Effector memory CD4-positive, alpha-beta T cell (primary cell): Measurements from ENCODE around the gene CCDC106.

ENCODE experiments used
- DNase-seq, 3 donors: peaks; one replicate each; pipeline ENCODE4 v3.0.0-alpha.2; 2020
- H3K27ac ChIP-seq: 2 replicates; pipeline ENCODE4 v1.7.0; 2013; ENCODE audit warnings: mild to moderate bottlenecking, low read length, moderate library complexity; ENCODE audit not compliant: insufficient read depth, poor library complexity, severe bottlenecking
- H3K27me3 ChIP-seq: replicated peaks from 2 replicates; pipeline ENCODE4 v1.7.0; 2013; ENCODE audit warnings: mild to moderate bottlenecking, low read length; ENCODE audit not compliant: insufficient read depth, control insufficient read depth, poor library complexity, severe bottlenecking
- H3K36me3 ChIP-seq: 2 replicates; pipeline ENCODE4 v1.7.0; 2013; ENCODE audit warnings: mild to moderate bottlenecking, low read length, moderate library complexity; ENCODE audit not compliant: control insufficient read depth, insufficient read depth
- H3K4me1 ChIP-seq: 2 replicates; pipeline ENCODE4 v1.7.0; 2013; ENCODE audit warnings: low read length, mild to moderate bottlenecking; ENCODE audit not compliant: control insufficient read depth, insufficient read depth, poor library complexity, severe bottlenecking
- H3K4me3 ChIP-seq: 2 replicates; pipeline ENCODE4 v1.7.0; 2013; ENCODE audit warnings: low read length, low read depth, mild to moderate bottlenecking; ENCODE audit not compliant: insufficient read depth, poor library complexity, severe bottlenecking
- H3K9me3 ChIP-seq: 2 replicates; pipeline ENCODE4 v1.7.0; 2013; ENCODE audit warnings: mild to moderate bottlenecking, low read length, moderate library complexity; ENCODE audit not compliant: control insufficient read depth

The CCDC106 gene

DNA sequence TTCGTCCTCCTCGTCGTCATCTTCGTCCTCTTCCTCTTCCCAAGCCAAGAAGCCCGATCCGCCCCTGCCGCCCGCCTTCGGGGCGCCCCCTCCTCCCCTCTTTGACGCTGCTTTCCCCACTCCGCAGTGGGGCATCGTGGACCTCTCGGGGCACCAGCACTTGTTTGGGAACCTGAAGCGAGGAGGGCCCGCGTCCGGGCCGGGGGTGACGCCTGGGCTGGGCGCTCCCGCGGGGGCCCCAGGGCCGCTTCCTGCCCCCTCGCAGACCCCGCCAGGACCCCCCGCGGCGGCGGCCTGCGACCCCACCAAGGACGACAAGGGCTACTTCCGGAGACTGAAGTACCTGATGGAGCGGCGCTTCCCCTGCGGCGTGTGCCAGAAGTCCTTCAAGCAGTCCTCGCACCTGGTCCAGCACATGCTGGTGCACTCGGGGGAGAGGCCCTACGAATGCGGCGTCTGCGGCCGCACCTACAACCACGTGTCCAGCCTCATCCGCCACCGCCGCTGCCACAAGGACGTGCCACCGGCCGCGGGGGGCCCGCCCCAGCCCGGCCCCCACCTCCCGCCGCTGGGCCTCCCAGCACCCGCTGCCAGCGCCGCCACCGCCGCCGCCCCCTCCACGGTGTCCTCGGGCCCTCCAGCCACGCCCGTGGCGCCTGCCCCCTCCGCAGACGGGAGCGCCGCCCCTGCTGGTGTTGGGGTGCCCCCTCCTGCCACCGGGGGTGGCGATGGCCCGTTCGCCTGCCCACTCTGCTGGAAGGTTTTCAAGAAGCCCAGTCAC lies 33.9 kb upstream of the CCDC106 start:
- H3K27me3 ChIP-seq = no peaks in the 10 kb centered on the region
- H3K4me3 ChIP-seq = no peak overlapping the region
- no peak overlapping the region for H3K27ac ChIP-seq
- H3K36me3 ChIP-seq = peaks cover 21% of the 10 kb centered on the region
- DNase-seq = no peak
- H3K9me3 ChIP-seq = no peaks in the 10 kb centered on the region
- H3K4me1 ChIP-seq = no peaks in the 10 kb centered on the region

DNA sequence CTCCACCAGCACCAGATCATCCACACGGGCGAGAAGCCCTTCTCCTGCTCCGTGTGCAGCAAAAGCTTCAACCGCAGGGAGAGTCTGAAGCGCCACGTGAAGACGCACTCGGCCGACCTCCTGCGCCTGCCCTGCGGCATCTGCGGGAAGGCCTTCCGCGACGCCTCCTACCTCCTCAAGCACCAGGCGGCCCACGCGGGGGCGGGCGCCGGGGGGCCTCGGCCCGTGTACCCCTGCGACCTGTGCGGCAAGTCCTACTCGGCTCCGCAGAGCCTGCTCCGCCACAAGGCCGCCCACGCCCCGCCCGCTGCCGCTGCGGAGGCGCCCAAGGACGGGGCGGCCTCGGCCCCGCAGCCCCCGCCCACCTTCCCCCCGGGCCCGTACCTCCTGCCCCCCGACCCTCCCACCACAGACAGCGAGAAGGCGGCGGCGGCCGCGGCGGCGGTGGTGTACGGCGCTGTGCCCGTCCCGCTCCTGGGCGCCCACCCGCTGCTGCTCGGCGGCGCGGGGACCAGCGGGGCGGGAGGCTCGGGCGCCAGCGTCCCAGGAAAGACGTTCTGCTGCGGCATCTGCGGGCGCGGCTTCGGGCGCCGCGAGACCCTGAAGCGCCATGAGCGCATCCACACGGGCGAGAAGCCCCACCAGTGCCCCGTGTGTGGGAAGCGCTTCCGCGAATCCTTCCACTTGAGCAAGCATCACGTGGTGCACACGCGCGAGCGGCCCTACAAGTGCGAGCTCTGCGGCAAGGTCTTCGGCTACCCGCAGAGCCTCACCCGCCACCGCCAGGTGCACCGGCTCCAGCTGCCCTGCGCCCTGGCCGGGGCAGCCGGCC lies 33.1 kb upstream of the CCDC106 start:
- H3K27ac ChIP-seq = no peak overlapping the region
- H3K4me1 ChIP-seq = no peaks in the 10 kb centered on the region
- H3K27me3 ChIP-seq = no peaks in the 10 kb centered on the region
- no peak overlapping the region for H3K4me3 ChIP-seq
- no peaks in the 10 kb centered on the region for H3K9me3 ChIP-seq
- peaks cover 17% of the 10 kb centered on the region for H3K36me3 ChIP-seq
- DNase-seq = no peak

DNA sequence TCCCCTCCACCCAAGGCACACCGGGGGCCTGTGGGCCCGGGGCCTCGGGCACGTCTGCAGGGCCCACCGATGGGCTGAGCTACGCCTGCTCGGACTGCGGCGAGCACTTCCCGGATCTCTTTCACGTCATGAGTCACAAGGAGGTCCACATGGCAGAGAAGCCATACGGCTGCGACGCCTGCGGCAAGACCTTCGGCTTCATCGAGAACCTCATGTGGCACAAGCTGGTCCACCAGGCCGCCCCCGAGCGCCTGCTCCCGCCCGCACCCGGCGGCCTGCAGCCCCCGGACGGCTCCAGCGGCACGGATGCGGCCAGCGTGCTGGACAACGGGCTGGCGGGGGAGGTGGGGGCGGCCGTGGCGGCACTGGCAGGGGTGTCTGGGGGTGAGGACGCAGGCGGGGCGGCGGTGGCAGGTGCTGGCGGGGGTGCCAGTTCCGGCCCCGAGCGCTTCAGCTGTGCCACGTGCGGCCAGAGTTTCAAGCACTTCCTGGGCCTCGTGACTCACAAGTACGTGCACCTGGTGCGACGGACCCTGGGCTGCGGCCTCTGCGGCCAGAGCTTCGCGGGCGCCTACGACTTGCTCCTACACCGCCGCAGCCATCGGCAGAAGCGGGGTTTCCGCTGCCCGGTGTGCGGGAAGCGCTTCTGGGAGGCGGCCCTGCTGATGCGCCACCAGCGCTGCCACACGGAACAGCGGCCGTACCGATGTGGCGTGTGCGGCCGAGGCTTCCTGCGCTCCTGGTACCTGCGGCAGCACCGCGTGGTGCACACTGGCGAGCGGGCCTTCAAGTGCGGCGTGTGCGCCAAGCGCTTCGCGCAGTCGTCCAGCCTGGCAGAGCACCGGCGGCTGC lies 32.2 kb upstream of the CCDC106 start:
- no peaks in the 10 kb centered on the region for H3K9me3 ChIP-seq
- H3K27ac ChIP-seq = no peak overlapping the region
- no peak overlapping the region for H3K4me3 ChIP-seq
- no peaks in the 10 kb centered on the region for H3K4me1 ChIP-seq
- no peak for DNase-seq
- peaks cover 11% of the 10 kb centered on the region for H3K36me3 ChIP-seq
- H3K27me3 ChIP-seq = no peaks in the 10 kb centered on the region

DNA sequence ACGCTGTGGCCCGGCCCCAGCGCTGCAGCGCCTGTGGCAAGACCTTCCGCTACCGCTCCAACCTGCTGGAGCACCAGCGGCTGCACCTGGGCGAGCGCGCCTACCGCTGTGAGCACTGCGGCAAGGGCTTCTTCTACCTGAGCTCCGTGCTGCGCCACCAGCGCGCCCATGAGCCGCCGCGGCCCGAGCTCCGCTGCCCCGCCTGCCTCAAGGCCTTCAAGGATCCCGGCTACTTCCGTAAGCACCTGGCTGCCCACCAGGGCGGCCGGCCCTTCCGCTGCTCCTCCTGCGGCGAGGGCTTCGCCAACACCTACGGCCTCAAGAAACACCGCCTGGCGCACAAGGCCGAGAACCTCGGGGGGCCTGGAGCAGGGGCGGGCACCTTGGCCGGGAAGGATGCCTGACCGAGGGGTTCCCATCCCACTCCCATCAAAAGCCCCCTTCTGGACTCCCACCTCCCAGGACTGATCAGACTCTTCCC lies 31.6 kb upstream of the CCDC106 start:
- Histone ChIP-seq H3K27me3 (no peaks in the 10 kb centered on the region), H3K36me3 (peaks cover 15% of the 10 kb centered on the region), H3K27ac (no peak overlapping the region), H3K9me3 (no peaks in the 10 kb centered on the region), H3K4me1 (no peaks in the 10 kb centered on the region), H3K4me3 (no peak overlapping the region)
- DNase-seq = no peak

DNA sequence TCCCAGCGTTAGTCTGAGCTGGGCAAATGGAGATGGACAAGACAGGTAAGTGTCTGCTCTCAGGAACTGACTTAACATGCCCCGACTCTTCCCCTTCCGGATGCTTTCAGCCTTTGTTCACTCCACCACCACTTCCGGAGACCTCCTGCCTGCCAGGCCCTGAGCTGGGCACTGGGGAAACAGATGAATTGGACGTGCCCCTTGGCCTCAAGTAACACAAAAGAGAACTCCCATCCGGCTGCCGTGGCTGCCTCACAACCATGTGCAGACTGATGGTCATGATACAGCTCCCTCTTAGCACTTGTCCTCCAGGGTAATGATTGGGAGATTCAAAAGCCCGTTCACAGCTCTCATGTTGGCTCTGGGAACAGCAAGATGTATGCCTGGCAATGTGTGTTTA lies 30.6 kb upstream of the CCDC106 start:
- no peak overlapping the region for H3K27ac ChIP-seq
- H3K27me3 ChIP-seq = no peaks in the 10 kb centered on the region
- no peak for DNase-seq
- H3K4me1 ChIP-seq = no peaks in the 10 kb centered on the region
- H3K36me3 ChIP-seq = peaks cover 15% of the 10 kb centered on the region
- no peaks in the 10 kb centered on the region for H3K9me3 ChIP-seq
- no peak overlapping the region for H3K4me3 ChIP-seq

DNA sequence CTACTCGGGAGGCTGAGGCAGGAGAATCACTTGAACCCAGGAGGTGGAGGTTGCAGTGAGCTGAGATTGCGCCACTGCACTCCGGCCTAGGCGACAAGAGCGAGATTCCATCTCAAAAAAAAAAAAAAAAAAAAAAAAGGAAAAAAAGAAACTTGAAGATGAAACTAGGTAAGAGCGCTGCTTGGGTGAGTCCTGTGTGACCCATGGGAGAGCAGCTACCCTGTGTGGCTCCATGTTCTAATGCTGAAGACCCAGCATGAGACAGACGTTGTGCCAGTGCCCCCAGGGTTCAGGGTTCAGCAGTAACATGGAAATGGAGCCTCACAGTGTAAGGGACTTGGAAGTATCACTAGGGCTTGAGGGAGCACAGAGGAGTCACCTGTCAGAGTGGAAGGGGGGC lies 29.6 kb upstream of the CCDC106 start:
- H3K9me3 ChIP-seq = no peaks in the 10 kb centered on the region
- H3K4me3 ChIP-seq = no peak overlapping the region
- peaks cover 15% of the 10 kb centered on the region for H3K36me3 ChIP-seq
- H3K27me3 ChIP-seq = no peaks in the 10 kb centered on the region
- DNase-seq = no peak
- no peaks in the 10 kb centered on the region for H3K4me1 ChIP-seq
- no peak overlapping the region for H3K27ac ChIP-seq

DNA sequence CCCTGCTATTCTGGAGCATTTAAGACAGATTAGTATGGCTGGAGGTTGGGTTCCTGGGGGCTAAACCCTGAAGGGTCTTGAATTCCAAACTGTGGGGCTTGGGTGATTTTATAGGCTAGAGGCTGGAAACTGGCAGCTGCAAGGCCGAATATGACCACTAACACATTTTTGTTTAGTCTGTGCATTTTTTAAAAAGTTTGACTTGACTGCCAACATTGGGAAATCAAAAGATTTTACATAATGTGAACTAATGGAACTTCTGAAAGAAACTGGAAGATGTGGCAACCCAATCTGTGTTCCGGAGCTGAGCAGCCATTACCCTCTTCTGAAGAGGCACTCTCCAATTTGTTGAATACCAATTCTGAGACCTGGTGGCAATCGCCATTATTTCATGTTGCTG lies 28.7 kb upstream of the CCDC106 start:
- DNase-seq = no peak
- Histone ChIP-seq H3K27me3 (no peaks in the 10 kb centered on the region), H3K36me3 (peaks cover 15% of the 10 kb centered on the region), H3K27ac (no peak overlapping the region), H3K9me3 (no peaks in the 10 kb centered on the region), H3K4me3 (no peak overlapping the region), H3K4me1 (no peaks in the 10 kb centered on the region)

DNA sequence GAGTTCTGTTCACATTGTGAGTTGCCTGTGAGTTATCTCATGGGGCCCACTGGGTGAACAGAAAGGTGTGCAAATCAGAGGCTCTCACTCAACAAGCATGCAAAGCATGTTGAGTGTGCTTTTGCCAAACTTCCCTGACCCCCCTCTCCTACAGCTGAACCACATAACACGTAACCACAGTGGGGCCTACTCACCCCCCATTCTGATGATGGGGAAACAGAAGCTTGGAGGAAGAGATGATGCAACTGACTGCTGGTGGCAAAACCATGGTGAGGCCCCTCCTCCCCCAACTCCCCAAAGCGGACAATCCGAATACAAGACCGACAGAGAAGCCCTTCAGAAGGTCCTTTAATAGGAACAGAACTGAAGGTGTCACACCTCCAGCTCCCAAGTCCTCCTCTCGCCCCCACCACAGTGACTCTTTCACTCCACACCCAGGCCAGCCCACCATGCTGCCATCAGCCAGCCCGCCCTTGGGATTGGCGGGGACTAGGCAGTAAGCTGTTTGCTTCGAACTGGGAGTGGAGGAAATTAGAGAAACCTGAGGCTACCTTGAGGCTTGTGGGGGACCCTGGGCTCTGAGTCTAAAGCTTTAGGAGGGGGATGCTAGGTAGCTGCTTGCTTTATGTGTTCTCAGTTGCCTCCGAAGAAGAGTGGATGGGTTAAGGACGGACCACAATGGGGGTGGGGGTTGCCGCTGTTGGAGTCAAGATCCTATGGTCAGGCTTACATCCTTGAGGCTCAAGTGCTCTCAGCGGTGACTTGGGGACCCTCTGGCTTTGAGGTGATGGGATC lies 27.4 kb upstream of the CCDC106 start:
- H3K27me3 ChIP-seq = no peaks in the 10 kb centered on the region
- H3K27ac ChIP-seq = no peak overlapping the region
- no peak for DNase-seq
- no peak overlapping the region for H3K4me3 ChIP-seq
- H3K9me3 ChIP-seq = no peaks in the 10 kb centered on the region
- H3K4me1 ChIP-seq = no peaks in the 10 kb centered on the region
- peaks cover 15% of the 10 kb centered on the region for H3K36me3 ChIP-seq

DNA sequence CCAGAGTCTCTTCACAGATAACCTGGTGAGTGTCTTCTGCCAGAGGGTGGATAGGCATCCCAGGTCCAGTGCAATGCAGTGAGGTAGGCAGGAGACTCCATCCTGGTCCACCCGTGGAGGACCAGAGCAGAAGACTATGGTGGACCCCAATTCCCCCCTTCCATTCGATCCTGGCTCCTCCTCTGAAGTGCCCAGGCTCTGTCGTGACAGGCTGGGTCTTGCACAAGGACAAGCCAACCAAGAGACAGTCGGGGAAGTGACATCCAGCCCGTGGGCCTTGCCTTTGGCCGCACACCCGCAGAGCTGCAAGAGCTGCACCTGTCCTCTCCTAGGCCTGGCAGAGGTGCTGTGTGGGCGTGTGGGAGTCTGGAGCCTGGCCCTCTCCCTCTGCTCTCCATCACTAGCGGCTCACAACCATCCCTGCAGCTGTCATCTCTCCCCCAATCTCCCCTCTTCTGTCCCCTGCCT lies 26.8 kb upstream of the CCDC106 start:
- DNase-seq = no peak
- Histone ChIP-seq H3K9me3 (no peaks in the 10 kb centered on the region), H3K4me3 (no peak overlapping the region), H3K36me3 (peaks cover 11% of the 10 kb centered on the region), H3K27ac (no peak overlapping the region), H3K27me3 (no peaks in the 10 kb centered on the region), H3K4me1 (peaks cover 5% of the 10 kb centered on the region)
